BLaER1 treated with 17β-estradiol and CSF1 and Interleukin-3, amounts not matched to agents 10 nM and 100 nM (cell line): ENCODE data around the gene STOM.

ENCODE experiments used
- H3K27ac ChIP-seq, 11 experiments: shearing (Covaris generic); formaldehyde crosslinking; 2 replicates each; pipeline ENCODE4 v1.8.1; 2022
- H3K27me3 ChIP-seq, 11 experiments: shearing (Covaris generic); formaldehyde crosslinking; 2 replicates each; pipeline ENCODE4 v1.8.1; 2022
- H3K36me3 ChIP-seq, 11 experiments: shearing (Covaris generic); formaldehyde crosslinking; 2 replicates each; pipeline ENCODE4 v1.8.1; 2022
- H3K4me1 ChIP-seq, 10 experiments: shearing (Covaris generic); formaldehyde crosslinking; 2 replicates each; pipeline ENCODE4 v1.8.1; 2022
- H3K4me2 ChIP-seq, 11 experiments: shearing (Covaris generic); formaldehyde crosslinking; 2 replicates each; pipeline ENCODE4 v1.8.1; 2022
- H3K4me3 ChIP-seq, 10 experiments: shearing (Covaris generic); formaldehyde crosslinking; 2 replicates each; pipeline ENCODE4 v1.8.1; 2022
- H3K9ac ChIP-seq, 11 experiments: shearing (Covaris generic); formaldehyde crosslinking; 2 replicates each; pipeline ENCODE4 v1.8.1; 2022
- H3K9me3 ChIP-seq, 11 experiments: shearing (Covaris generic); formaldehyde crosslinking; replicated peaks in 1 of 11; 2 replicates each; pipeline ENCODE4 v1.8.1; 2022
- H4K20me1 ChIP-seq, 11 experiments: shearing (Covaris generic); formaldehyde crosslinking; 2 replicates each; pipeline ENCODE4 v1.8.1; 2022
- Cebpa-rat ChIP-seq, 11 experiments: shearing (Covaris generic); IDR thresholded peaks; 2 replicates each; pipeline ENCODE4 v1.8.1; 2022

Gene STOM

GRCh38 chr9:121322737-121323448, 47.2 kb downstream of the STOM start:
- H3K4me3 ChIP-seq, result no peak overlapping the region
- H3K4me2 ChIP-seq, result peak overlapping the region in 2 of 11 experiments; percentile 9 to 13; a peak in 1 of 22 replicates
- peaks cover 0 to 38% (median 0%) of the 10 kb centered on the region in 11 experiments; a peak in 5 of 22 replicates for H4K20me1 ChIP-seq
- peaks cover 7 to 32% (median 13%) of the 10 kb centered on the region in 10 experiments; a peak in 19 of 20 replicates for H3K4me1 ChIP-seq
- H3K27me3 ChIP-seq, result no peaks in the 10 kb centered on the region
- peaks cover 39 to 96% (median 73%) of the 10 kb centered on the region in 11 experiments; a peak in 20 of 22 replicates for H3K36me3 ChIP-seq
- H3K9ac ChIP-seq, result no peak overlapping the region
- no peak for TF ChIP-seq Cebpa-rat (IDR thresholded peaks at IDR 0.05)
- H3K9me3 ChIP-seq, result no peaks in the 10 kb centered on the region
- H3K27ac ChIP-seq, result peak overlapping the region in 1 of 11 experiments; percentile 17; a peak in 1 of 22 replicates

GRCh38 chr9:121322037-121322736, 47.9 kb downstream of the STOM start:
- H3K27ac ChIP-seq, result peak overlapping the region in 1 of 11 experiments; percentile 17; a peak in 1 of 22 replicates
- no peaks in the 10 kb centered on the region for H3K9me3 ChIP-seq
- no peak for TF ChIP-seq Cebpa-rat (IDR thresholded peaks at IDR 0.05)
- peaks cover 7 to 32% (median 13%) of the 10 kb centered on the region in 10 experiments; a peak in 19 of 20 replicates for H3K4me1 ChIP-seq
- no peaks in the 10 kb centered on the region for H3K27me3 ChIP-seq
- H3K36me3 ChIP-seq, result peaks cover 44 to 96% (median 74%) of the 10 kb centered on the region in 11 experiments; a peak in 20 of 22 replicates
- H3K9ac ChIP-seq, result no peak overlapping the region
- H3K4me2 ChIP-seq, result peak overlapping the region in 2 of 11 experiments; percentile 9 to 13; a peak in 1 of 22 replicates
- peaks cover 0 to 38% (median 0%) of the 10 kb centered on the region in 11 experiments; a peak in 5 of 22 replicates for H4K20me1 ChIP-seq
- no peak overlapping the region for H3K4me3 ChIP-seq

DNA sequence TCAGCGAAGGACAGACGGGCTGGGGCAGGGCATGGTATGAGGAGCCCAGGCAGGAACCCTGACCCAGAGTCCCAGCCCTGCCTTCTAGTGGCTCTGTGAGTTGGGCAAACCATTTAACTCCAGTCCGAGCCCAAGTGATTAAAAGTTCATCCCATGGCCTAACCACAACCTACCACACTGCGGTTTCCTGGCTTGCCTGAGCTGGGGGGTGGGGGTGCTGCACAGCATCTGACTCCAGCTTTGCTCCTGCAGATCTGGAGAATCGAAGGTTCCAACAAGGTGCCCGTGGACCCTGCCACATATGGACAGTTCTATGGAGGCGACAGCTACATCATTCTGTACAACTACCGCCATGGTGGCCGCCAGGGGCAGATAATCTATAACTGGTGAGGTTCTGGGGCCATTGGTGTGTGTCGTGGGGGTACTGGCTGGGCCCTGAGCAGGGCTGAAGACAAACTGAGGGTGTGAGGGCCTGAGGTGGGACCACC, 49.0 kb downstream of the STOM start:
- H3K27me3 ChIP-seq, result no peaks in the 10 kb centered on the region

DNA sequence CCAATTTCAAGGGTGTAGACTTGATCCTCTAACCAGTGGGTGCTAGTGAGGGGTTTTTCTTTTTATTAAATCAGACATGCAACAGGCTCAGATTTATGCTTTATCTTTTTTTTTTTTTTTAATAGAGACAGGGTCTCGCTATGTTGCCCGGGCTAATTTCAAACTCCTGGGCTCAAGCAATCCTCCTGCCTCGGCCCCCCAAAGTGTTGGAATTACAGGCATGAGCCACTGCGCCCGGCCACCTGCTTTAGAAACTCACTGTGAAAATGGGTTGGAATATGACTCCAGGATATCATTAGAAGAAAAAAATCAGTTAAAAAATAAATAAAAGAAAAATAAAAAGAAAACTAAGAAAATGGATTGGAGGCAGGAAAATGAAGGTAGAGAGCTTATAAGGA, 50.7 kb downstream of the STOM start:
- H3K27ac ChIP-seq, result no peak overlapping the region
- no peak overlapping the region for H3K9ac ChIP-seq
- peaks cover 29 to 96% (median 61%) of the 10 kb centered on the region in 11 experiments; a peak in 18 of 22 replicates for H3K36me3 ChIP-seq
- no peaks in the 10 kb centered on the region for H3K9me3 ChIP-seq
- TF ChIP-seq Cebpa-rat (IDR thresholded peaks at IDR 0.05), result no peak
- H3K4me2 ChIP-seq, result no peak overlapping the region
- H3K4me1 ChIP-seq, result peaks cover 7 to 32% (median 13%) of the 10 kb centered on the region in 10 experiments; a peak in 19 of 20 replicates
- H3K27me3 ChIP-seq, result no peaks in the 10 kb centered on the region
- H4K20me1 ChIP-seq, result peaks cover 0 to 27% (median 0%) of the 10 kb centered on the region in 11 experiments; a peak in 4 of 22 replicates
- no peak overlapping the region for H3K4me3 ChIP-seq

More for the DNA sequence above, 49.0 kb downstream of the STOM start:
- H3K4me3 ChIP-seq, result no peak overlapping the region
- H3K4me1 ChIP-seq, result peaks cover 7 to 32% (median 13%) of the 10 kb centered on the region in 10 experiments; a peak in 19 of 20 replicates
- H3K4me2 ChIP-seq, result peak overlapping the region; percentile 3 to 77 (median 64); a peak in 17 of 22 replicates
- no peaks in the 10 kb centered on the region for H3K9me3 ChIP-seq
- no peak overlapping the region for H3K27ac ChIP-seq
- peaks cover 0 to 38% (median 0%) of the 10 kb centered on the region in 11 experiments; a peak in 5 of 22 replicates for H4K20me1 ChIP-seq
- H3K36me3 ChIP-seq, result peaks cover 39 to 96% (median 68%) of the 10 kb centered on the region in 11 experiments; a peak in 19 of 22 replicates
- H3K9ac ChIP-seq, result peak overlapping the region in 1 of 11 experiments; percentile 14; a peak in 1 of 22 replicates
- TF ChIP-seq Cebpa-rat (IDR thresholded peaks at IDR 0.05), result no peak

GRCh38 chr9:121318631-121319382, 51.2 kb downstream of the STOM start:
- no peak overlapping the region for H3K27ac ChIP-seq
- H3K4me1 ChIP-seq, result peaks cover 7 to 26% (median 13%) of the 10 kb centered on the region in 10 experiments; a peak in 19 of 20 replicates
- TF ChIP-seq Cebpa-rat (IDR thresholded peaks at IDR 0.05), result no peak
- no peaks in the 10 kb centered on the region for H3K27me3 ChIP-seq
- no peak overlapping the region for H3K4me2 ChIP-seq
- H3K9ac ChIP-seq, result no peak overlapping the region
- peaks cover 0 to 24% (median 0%) of the 10 kb centered on the region in 11 experiments; a peak in 3 of 22 replicates for H4K20me1 ChIP-seq
- H3K9me3 ChIP-seq, result no peaks in the 10 kb centered on the region
- H3K36me3 ChIP-seq, result peaks cover 33 to 96% (median 61%) of the 10 kb centered on the region in 11 experiments; a peak in 19 of 22 replicates
- no peak overlapping the region for H3K4me3 ChIP-seq

- no peaks in the 10 kb centered on the region for H3K27me3 ChIP-seq
- H3K4me3 ChIP-seq, result no peak overlapping the region
- peak overlapping the region in 2 of 11 experiments; percentile 6 to 47; a peak in 1 of 22 replicates for H3K9ac ChIP-seq
- H3K9me3 ChIP-seq, result no peaks in the 10 kb centered on the region
- no peak overlapping the region for H3K4me2 ChIP-seq
- no peak for TF ChIP-seq Cebpa-rat (IDR thresholded peaks at IDR 0.05)
- peaks cover 7 to 26% (median 13%) of the 10 kb centered on the region in 10 experiments; a peak in 19 of 20 replicates for H3K4me1 ChIP-seq
- peaks cover 0 to 33% (median 0%) of the 10 kb centered on the region in 11 experiments; a peak in 3 of 22 replicates for H4K20me1 ChIP-seq
- H3K36me3 ChIP-seq, result peaks cover 41 to 96% (median 68%) of the 10 kb centered on the region in 11 experiments; a peak in 19 of 22 replicates
- no peak overlapping the region for H3K27ac ChIP-seq
These were observed 52.1 kb downstream of the STOM start for GRCh38 chr9:121317737-121318630.

- Histone ChIP-seq H4K20me1 (peaks cover 0 to 40% (median 0%) of the 10 kb centered on the region in 11 experiments; a peak in 4 of 22 replicates), H3K9me3 (no peaks in the 10 kb centered on the region), H3K4me3 (no peak overlapping the region), H3K27ac (no peak overlapping the region), H3K4me2 (no peak overlapping the region), H3K9ac (no peak overlapping the region), H3K4me1 (peaks cover 7 to 19% (median 13%) of the 10 kb centered on the region in 10 experiments; a peak in 19 of 20 replicates), H3K27me3 (no peaks in the 10 kb centered on the region), H3K36me3 (peaks cover 47 to 96% (median 70%) of the 10 kb centered on the region in 11 experiments; a peak in 19 of 22 replicates)
- no peak for TF ChIP-seq Cebpa-rat (IDR thresholded peaks at IDR 0.05)
These were observed 53.1 kb downstream of the STOM start for GRCh38 chr9:121316852-121317373.
